Hematopoietic multipotent progenitor cell treated with erythropoietin and hydrocortisone succinate and interleukin-3 and kit ligand, for 17 days (in vitro differentiated cells): ENCODE data around the gene TCERG1L.

Source experiments
- DNase-seq: peaks from one replicate; pipeline ENCODE4 v3.0.0-alpha.2; 2015; ENCODE audit warnings: low spot score

Gene TCERG1L

DNA sequence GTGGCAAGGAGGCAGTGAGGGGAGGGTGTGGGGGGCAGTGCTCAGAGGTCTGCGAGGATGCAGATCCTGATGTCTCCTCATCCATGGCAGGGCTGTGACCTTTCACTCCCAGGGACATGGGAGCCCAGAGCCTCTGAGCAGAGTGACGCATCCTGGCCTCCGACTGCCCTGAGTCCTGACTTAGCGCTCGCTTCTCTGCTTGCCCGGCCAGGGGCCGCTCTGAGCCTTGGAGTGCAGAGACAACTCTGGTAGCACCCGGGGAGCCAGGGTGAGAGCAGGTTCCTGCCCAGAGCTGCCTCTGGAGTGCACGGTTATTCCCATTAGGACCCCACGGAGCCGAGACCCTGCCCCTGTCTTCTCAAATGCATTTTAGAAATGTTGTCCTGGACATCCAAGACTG is 188.0 kb downstream of the TCERG1L start:
- DNase-seq, result no peak

DNA sequence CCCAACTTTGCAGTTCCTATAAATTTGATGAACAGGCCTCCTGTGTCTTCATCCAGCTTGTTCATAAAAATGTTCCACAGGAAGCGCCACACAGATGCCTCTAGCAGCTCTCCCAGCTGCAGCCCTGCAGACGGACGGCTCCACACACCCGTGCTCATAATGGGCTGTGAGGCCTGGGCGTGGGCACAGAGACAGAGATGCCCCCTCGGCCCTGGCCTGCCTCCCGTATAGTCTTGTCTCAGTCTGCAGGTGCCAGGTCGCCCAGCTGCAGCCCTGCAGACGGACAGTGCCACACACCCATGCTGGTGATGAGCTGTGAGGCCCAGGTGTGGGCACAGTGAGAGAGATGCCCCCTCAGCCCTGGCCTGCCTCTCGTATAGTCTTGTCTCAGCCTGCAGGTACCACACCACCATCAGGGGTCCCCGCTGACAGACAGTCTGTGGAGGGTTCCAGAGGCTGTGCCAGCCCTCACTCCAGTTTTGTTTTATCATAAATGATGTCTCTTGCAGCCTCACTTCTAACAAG is 189.9 kb downstream of the TCERG1L start:
- DNase-seq, result no peak

DNA sequence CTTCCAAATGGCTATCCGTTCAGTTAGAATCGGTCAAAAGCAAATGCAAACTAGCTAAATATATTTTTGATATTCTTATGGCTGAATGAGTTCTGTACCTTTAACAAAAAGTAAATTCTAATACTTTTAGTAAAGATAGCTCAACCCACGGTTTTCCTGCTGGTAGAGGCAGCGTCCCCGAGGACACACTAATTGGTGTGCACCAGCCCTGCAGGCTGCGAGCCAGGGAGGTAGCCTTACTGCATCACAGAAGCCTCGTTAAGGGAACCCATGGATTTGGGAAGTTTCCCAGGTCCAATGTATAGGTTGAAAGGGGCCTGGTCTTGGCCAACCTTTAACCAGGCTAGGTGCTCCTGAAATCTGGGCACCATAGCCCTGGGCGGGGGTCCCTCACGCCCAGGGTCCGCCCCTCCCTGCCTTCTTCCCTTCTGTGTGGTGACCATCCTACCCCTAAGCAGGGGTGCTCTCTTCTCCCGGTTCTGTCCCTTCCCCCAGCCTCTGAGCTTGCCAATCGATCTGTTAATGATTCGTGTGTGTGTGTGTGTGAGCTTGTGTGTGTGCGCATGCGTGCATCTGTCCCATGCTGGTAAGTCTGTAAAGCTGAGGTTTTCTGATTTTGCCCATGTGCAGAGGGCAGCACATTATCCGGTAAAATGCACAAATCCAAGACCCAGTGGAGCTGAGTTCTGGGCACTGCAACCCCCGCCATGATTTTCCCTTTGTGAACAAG is 191.7 kb downstream of the TCERG1L start:
- no peak for DNase-seq

DNA sequence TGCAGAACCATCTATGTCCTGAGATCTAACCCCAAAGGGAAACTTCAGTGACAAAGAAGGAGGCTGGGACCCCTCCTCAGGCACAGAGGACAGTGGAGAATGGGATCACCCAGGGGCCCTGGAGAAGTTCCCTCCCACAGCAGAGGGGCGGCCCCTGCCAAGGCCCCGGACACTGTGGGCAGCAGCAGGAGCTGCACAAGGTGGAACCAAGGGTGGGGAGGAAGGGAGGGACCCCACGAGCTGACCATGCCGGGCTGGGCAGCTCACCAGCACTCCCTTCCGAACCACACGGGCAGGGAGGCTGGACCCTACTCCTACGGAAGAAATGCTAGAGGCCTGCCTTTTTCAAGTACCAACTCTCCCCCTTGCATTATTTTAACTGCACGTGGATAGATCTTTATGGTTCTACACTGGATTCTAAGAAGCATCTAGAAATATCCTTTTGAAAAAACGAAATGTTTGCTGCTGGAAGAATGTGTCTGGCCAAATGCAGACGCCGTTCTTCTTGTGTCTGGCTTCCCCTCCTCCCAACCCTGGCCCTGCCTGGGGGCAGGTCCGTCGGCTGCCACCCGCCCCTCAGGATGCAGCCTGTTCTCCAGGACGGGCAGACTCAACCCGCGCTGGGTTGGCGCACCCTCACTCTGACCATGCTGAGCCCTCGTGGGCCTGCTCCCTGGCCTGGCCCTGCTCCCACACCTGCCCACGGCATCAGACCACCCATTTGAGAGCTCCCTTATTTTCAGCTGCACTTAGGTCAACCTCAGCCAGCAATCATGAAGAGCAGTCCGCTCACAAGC is 193.9 kb downstream of the TCERG1L start:
- DNase-seq, result no peak

DNA sequence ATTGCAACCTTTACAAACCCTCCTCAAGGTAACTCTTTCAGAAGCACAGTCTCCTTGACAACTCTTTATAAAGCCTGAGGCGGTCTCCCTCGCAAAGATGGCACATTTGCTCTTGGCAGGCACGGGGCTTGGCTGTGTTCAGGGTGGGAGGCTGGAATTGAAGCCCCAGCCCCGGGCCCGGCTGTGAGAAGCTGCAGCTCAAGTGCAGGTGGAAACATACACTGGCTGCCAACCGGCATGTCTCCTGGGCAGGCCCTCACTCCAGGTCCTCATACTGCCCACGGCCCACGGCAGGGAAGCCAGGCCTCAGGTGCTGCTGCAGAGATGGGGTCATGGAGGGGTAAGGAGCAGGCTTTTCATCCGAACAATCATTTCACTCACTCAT is 194.5 kb downstream of the TCERG1L start:
- no peak for DNase-seq

DNA sequence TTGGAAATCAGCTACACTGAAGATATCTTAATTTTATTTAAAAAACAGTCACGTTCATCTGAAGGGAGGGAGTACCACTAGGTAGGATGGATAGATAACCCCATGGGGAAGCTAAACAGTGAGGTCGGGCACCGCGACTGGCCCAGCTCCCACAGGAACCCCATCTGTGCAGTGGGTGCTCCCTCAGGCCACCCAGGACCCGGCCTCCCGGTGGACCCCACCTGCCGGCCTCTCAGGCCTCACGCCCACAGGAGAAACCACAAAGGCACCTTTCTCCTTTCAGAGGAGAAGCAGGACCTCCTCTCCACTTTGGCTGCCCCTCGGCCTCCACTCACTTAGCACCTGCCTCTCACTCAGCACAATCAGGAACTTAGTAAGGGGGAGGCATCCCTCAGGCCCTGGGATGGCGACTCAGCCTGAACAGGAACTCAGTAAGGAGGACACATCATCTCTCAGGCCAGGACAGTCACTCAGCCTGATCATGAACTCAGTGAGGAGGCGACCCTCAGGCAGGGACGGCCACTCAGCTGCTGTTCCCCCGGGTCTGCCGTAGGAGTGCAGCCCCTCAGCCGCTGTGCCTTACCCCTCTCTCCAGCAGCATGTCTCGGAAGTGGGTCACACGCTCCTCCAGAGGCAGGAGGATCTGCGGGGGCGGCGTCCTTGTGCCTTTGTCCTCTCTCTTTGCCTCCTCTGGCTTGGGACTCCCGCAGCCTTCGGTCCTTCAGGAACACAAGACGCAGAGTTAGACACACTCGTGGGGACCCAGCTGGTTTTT is 195.1 kb downstream of the TCERG1L start:
- DNase-seq, result no peak

DNA sequence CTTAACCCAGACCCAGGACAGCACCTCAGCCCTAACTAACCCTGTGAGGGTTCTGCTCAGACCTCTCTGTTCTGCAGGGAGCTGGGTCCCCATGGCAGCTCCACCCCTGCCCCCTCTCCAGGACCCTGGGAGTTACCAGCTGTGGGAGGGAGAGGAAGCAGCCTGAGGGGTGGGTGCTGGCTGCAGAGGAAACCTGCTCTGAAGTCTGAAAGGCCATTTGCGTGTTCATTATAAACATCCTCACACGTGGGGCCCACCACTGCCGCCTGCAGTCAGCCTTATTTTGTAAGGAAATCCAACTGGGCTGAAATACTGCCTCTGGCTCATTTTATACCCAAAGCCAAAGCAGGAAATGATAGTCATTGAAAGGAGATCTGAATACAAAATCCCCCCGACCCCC is 195.7 kb downstream of the TCERG1L start:
- no peak for DNase-seq

DNA sequence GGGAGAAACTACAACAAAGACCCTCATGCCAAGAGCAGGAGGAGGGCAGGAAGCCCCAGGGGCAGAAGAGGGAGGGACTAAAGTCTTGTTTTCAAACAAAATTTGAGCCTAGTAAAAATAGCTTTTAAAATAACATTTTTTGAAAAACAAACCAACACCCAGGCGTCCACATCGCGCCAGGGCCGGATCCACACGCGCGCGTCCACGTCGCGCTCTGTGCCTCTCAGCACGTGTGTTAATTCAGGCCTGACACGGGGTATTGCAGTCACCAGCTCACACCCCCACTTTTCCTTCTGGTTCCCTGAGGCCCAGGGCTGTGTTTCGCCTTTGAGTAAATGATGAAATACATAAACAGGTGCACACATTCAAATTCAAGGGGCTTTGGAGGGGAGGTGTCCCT is 196.2 kb downstream of the TCERG1L start:
- DNase-seq, result no peak

DNA sequence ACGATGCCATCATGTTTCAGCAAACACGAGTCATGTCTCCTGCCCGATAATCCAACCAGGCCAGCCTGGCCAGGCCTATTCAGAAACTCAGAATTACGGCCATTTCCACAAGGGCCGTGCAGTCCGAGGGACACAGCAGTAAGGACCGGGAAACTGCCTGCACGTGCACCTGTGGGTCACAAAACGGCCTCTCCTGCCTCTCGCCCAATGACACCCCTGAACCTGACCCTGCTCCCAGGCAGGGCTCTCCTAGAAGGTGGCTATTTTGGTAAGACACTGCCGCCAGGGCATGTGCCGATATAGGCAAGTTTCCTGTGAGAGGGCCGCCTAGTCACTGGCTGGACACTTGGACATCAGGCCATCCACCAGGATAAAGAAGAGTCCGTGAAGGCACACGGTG is 196.7 kb downstream of the TCERG1L start:
- DNase-seq, result no peak

DNA sequence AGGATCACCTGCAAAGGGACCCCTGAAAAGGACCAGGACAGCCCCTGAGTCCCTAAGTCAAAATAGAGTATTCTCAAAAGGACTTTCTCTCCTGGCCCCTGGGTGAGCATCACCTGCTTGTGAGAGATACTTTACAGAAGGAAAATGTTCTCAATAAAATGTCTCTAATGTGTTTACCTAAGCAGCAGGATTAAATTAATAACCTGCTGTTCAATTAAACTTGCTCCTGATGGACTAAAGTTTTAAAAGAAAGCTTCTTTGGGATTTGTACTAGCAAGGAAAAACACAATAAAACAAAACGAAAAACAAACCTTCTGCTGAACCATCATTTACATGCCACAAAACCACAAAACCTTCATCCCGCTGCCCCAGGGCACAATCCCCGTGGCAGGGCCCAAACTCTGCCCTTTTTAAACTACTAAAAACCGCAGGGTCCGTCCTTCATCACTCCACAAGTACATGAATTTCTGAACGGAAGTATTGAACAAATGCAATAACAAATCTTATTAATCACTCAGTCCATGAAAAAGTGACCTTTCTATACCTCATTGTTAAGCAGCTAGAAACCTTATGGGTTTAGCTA is 197.7 kb downstream of the TCERG1L start:
- no peak for DNase-seq

DNA sequence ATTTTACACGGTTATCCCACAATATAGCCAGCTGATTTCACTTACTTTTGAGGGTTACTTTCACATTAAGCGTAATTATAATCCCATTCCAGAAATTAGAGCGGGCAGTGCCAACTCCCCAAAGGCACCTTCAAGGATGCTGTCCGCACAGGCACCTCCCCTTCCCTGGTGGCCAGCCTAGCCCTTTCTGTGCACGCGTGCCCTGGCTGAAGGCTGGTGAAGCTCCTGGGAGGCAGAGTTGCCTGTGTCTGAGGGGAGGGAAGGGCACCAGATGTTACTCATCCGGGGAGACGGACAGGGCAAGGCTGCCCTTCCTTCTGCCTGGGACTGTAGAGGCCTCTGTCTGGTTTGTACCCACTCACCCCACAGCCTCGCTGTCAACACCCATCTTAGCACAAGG is 198.4 kb downstream of the TCERG1L start:
- no peak for DNase-seq

DNA sequence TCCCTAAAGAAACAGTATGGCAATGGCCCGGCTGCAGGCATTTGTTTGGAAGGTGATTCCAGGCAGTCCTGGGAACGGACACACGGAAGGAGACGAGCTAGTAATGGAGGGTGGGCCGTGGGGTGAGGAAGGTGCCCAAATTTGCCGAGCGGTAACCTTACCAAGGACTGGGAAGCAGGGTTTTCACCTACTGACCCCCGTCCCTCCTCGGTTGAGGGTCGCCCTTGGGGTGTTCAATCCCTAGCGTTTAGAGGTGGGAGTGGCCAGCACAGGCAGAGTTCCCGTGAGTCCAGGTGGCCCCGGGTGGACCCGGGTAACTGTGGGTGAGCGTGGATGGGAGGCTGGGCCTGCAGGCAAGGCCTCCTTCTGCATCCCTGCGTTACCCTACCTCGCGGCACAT is 198.8 kb downstream of the TCERG1L start:
- no peak for DNase-seq

DNA sequence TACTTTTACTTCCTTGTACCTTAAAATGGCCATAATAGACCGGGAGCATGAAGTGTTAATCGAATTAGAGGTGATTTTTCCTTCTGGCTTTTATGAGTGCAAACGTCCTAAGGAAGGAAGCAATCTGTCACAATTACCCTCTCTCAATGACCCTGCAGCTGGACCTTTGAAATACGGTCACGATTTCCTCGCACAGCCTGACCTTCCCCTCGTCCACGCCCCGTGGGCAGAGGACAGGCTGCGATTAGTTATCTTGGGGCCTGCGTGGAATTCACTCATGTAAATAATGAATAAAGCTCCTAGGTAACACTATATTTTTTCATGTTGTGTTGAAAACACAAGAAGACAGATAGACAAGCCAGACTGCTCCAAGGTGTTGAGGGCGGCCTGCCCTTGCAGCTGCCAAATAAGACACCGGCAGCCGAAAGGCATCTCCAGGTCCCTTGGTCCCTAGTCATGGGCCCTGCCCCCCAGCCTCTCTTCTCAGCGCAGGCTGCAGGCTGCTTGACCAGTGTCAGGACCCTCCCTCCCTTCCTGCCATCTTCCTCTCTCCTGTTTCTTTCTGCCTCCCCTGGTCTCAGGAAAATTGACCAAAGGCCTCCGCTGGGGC is 199.9 kb downstream of the TCERG1L start:
- no peak for DNase-seq

DNA sequence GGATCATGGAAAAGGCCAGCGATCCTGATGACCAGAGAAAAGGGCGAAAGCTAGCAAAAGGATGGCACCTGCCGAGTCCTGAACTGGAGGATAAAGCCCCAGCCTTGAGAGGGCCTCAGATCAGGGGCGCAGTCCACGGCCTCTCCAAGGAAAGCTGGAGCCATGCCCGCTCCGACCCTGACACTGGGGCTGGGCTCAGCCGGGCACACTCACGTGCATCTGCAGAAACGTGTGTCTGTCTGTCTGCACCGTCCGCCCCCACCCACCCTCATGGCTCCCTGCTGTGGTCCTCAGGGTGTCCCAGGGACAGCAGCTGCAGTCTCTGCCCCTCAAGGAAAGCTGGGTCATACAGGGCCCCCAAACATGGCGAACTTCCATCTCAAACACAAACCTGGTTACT is 200.5 kb downstream of the TCERG1L start:
- DNase-seq, result no peak

DNA sequence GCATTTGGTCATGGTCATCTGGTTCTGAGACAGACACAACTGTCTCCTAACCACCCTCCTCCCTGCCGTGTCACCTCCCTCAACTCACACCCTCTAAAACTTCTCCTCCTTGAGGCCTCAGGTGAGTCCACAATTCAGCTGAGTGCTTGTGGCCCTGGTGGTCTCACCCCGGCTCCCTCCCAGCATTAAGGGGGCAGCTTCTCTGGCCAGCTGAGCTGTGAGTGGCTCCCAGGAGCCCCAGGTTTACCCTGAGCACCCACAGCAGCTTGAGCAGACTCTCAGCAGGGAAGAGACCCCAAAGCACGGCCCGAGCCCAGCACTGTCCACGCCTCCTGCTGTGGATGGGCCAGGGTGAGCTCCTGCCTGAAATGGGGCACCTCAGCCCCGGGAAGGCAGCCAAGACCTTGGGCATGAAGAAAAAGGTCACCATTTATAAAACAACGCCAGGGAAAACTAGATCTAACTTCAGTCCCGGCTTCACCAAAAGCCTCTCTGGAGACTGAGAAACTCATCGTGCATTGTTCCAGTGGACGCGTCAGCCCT is 201.2 kb downstream of the TCERG1L start:
- DNase-seq, result no peak

DNA sequence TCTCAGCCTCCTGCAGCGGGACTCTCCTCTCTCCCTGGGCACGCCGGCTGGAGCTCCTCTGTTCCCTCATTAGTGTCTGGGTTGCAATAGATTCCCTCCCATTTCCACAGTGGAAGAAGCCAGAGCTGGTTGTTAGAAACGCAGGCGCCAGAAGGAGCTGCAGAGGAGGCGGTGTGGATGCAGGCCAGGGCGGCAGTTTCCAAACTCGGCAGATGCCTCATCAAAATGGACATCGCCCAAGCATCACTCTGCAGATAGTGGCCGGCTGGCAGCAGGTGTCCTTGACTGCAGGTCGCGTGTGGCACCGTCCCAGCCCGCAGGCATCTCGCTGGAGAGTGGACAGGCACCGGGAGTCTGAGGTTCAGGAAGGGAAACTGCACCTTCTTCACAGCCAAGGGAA is 201.8 kb downstream of the TCERG1L start:
- DNase-seq, result no peak

DNA sequence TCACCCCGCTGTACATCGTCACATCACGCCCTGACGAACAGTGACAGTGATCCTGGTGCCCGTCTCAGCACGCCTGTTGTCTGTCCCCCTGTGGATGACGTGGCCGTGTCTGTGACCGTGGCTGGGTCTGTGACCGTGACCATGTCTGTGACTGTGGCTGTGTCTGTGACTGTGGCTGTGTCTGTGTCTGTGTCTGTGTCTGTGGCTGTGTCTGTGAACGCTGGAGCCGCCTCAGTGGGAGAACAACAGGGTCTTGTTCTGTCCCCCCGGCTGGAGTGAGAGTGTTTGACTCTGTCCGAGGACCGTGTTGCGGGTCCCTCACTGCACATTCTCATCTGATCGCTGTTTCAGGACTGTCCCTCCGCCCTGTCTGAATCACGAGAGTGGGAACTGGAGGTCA is 202.2 kb downstream of the TCERG1L start:
- no peak for DNase-seq

DNA sequence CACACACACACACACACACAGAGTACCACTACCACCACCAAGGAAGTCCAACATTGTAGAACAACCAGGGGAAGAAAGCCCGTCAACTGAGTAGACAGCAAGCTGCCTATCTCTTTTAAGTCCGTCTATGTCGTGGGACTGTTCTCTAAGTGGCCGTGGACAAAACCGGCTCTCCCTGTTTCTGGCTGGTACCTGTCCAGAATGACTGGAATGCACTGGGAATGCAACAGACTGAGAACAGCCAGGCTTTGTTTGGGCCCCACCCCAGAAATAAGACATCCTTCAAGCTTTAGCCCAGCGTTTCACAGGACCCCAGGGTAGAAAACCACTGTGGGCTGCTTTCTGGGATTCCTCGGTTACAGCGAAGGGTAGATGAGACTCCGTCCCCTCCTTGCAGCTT is 203.6 kb downstream of the TCERG1L start:
- DNase-seq, result no peak

DNA sequence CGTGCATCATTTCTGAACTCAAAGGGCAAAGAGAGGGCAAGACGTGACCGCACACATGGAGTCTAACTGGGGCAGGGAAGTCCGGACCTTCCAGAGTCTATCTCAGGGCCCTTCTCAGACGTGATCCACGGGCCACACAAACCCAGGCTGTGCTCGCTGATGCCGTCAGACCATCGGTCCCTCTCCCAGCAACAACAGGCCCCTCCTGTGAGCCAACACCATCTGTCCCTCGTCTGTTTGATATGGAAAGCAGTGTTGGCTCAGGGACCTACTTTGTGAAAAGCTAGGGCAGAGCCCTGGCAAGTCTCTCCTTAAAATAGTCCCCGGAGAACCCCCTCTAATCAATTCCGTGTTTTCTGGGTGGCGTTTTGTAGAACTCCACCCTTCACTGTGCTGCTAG is 208.8 kb downstream of the TCERG1L start:
- DNase-seq, result no peak

DNA sequence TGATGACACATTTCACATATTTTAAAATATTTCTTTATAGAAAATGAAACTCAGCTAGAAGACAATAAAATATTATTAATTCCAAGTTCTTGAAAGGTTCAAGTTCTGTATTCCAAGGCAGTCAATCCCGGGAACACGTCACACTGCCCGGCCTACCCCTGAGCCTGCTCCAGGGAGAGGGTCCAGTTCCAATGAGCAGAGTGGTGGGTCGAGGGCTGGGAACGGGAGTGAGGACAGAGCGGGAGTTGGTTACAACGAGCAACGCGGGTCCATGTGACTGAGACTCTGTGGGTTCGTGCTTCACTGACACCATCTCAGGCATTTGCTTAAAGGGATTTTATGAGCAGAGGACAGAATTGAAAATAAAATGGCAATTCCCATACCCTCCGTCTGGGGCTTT is 209.4 kb downstream of the TCERG1L start:
- no peak for DNase-seq
